Karpas-422 (cell line): ENCODE measurements around the gene NETO2. TPM values are rescaled to one million over a fixed set of nuclear protein-coding genes. Genes with fewer than 3 reads are reported as not detected.

Experiments used
- DNase-seq: peaks from one replicate; pipeline ENCODE4 v3.0.0-alpha.2; 2015
- H2AFZ ChIP-seq: fragments of 200-600 bp; sonication (generic); 2 replicates; pipeline ENCODE4 v1.6.1; 2014; ENCODE audit warnings: antibody characterized with exemption, low read length, mixed read lengths
- H3K27ac ChIP-seq: fragments of 200-600 bp; sonication (generic); 2 replicates; pipeline ENCODE4 v1.5.1; 2014; ENCODE audit warnings: mild to moderate bottlenecking, low read length, moderate library complexity
- H3K27me3 ChIP-seq: fragments of 200-600 bp; sonication (generic); 2 replicates; pipeline ENCODE4 v1.6.1; 2014; ENCODE audit warnings: low read length, mixed read lengths
- H3K36me3 ChIP-seq: fragments of 200-600 bp; sonication (generic); 2 replicates; pipeline ENCODE4 v1.6.1; 2014; ENCODE audit warnings: low read length, mixed read lengths; ENCODE audit not compliant: insufficient read depth
- H3K4me1 ChIP-seq: fragments of 200-600 bp; sonication (generic); 2 replicates; pipeline ENCODE4 v1.6.1; 2014; ENCODE audit warnings: mild to moderate bottlenecking, low read length, mixed read lengths
- H3K4me2 ChIP-seq: fragments of 200-600 bp; sonication (generic); 2 replicates; pipeline ENCODE4 v1.6.1; 2014; ENCODE audit warnings: low read length, low read depth, mild to moderate bottlenecking; ENCODE audit not compliant: poor library complexity, severe bottlenecking
- H3K4me3 ChIP-seq: fragments of 200-600 bp; sonication (generic); 2 replicates; pipeline ENCODE4 v1.5.1; 2014; ENCODE audit warnings: mild to moderate bottlenecking, antibody characterized with exemption, low read length, mixed read lengths
- H3K79me2 ChIP-seq: fragments of 200-600 bp; sonication (generic); 2 replicates; pipeline ENCODE4 v1.6.1; 2014; ENCODE audit warnings: mild to moderate bottlenecking, low read length, mixed read lengths
- H3K9ac ChIP-seq: fragments of 200-600 bp; sonication (generic); 2 replicates; pipeline ENCODE4 v1.6.0; 2014; ENCODE audit warnings: low read length
- H3K9me2 ChIP-seq: fragments of 200-600 bp; sonication (generic), shearing (Covaris generic); replicated peaks from 2 replicates; pipeline ENCODE4 v1.6.0; 2014; ENCODE audit warnings: mild to moderate bottlenecking, low read length, moderate library complexity; ENCODE audit not compliant: insufficient read depth
- H3K9me3 ChIP-seq: fragments of 300-700, 200-600 bp; sonication (generic); 2 replicates; pipeline ENCODE4 v1.6.1; 2014; ENCODE audit warnings: low read length, mixed read lengths
- H4K20me1 ChIP-seq: fragments of 200-600 bp; sonication (generic); 2 replicates; pipeline ENCODE4 v1.6.1; 2014; ENCODE audit warnings: mild to moderate bottlenecking, antibody characterized with exemption, low read length, low read depth; ENCODE audit not compliant: insufficient read depth
- total RNA-seq: library from RNA; depleted of rRNA; stranded (reverse); fragments of >200 nt; shearing (Covaris generic); gene quantifications from 2 replicates; pipeline ENCODE4 v1.2.3, GENCODE V29; 2014; ENCODE audit warnings: low replicate concordance

Gene NETO2
- total RNA-seq, 1 experiment from 2014 or later, result 83.9 TPM

DNA sequence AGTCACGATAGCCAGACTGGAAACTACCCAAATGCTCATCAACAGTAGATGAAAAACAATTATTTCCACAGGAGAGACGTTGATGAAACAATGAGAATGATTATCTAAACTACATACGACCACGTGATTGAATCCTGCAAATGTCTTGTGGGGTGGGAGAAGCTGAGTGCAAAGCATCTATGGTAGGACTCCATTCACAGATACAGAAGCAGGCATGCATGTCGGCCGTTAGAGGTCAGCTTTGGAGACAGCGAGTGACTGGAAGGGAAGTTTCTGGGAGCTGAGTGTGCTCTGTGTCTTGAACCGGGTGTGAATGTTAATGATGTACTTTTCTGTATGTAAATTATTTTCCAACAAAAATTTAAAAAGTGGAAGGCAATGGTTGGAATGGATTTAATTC lies 98.7 kb downstream of the NETO2 start:
- Histone ChIP-seq H3K9me2 (no peaks in the 10 kb centered on the region), H3K27ac (no peak overlapping the region), H4K20me1 (no peaks in the 10 kb centered on the region), H2AFZ (no peak overlapping the region; the same call in 1 of the 2 replicates), H3K9ac (no peak overlapping the region), H3K36me3 (no peaks in the 10 kb centered on the region), H3K79me2 (no peaks in the 10 kb centered on the region), H3K4me2 (no peak overlapping the region), H3K4me1 (peaks cover 15% of the 10 kb centered on the region), H3K9me3 (no peaks in the 10 kb centered on the region), H3K4me3 (no peak overlapping the region), H3K27me3 (no peaks in the 10 kb centered on the region)
- no peak for DNase-seq

DNA sequence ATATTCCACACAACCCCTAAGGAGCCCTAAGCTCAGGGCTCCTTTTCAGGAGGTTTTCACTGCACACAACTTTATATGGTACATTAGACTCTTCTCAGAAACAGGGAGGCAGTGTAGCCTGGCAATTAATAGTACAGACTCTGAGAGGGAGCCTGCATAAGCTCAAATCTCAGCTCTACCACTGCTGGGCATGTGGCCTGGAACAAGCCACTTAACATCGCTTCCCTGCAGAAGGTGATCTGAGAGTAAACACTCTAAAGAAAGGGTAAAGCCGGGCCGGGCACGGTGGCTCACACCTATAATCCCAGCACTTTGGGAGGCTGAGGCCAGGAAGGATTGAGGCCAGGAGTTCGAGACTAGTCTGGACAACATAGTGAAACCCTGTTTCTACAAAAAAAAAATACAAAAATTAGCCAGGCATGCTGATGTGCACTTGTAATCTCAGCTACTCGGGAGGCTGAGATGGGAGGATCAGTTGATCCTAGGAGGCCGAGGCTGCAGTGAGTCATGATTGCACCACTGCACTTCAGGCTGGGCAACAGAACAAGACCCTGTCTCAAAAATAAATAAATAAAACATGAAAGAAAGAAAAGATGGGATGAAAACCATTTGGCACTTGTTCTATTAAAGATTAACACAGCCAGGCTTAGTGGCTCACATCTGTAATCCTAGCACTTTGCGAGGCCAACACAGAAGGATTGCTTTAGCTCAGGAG lies 99.6 kb downstream of the NETO2 start:
- H3K9me3 ChIP-seq, result no peaks in the 10 kb centered on the region
- peaks cover 15% of the 10 kb centered on the region for H3K4me1 ChIP-seq
- H3K27me3 ChIP-seq, result no peaks in the 10 kb centered on the region
- no peaks in the 10 kb centered on the region for H3K79me2 ChIP-seq
- no peak overlapping the region for H2AFZ ChIP-seq
- H3K4me3 ChIP-seq, result no peak overlapping the region
- H3K4me2 ChIP-seq, result no peak overlapping the region
- no peak overlapping the region for H3K9ac ChIP-seq
- H4K20me1 ChIP-seq, result no peaks in the 10 kb centered on the region
- no peaks in the 10 kb centered on the region for H3K9me2 ChIP-seq
- no peak overlapping the region for H3K27ac ChIP-seq
- no peaks in the 10 kb centered on the region for H3K36me3 ChIP-seq
- no peak for DNase-seq

DNA sequence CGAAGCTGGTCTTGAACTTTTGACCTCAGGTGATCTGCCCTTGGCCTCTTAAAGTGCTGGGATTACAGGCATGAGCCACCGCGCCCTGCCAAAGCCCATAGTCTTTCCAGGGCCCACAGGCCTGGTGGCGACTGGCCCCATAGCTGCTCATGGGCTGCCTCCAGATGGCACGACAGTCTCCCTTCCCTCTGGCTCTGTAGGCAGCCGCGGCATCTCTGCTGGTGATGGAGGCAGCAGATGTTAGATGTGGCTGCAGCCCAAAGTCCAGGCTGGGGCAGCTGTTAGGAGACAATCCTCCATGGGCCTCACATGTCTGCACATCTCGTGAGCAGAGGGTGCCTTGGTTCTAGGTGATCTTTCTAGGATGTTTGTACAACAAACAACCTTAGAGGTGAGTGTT lies 100.5 kb downstream of the NETO2 start:
- Histone ChIP-seq H3K4me1 (peaks cover 16% of the 10 kb centered on the region), H2AFZ (no peak overlapping the region), H3K4me2 (no peak overlapping the region), H3K9me2 (no peaks in the 10 kb centered on the region), H3K4me3 (no peak overlapping the region), H3K27ac (no peak overlapping the region), H3K79me2 (no peaks in the 10 kb centered on the region), H3K9me3 (no peaks in the 10 kb centered on the region), H3K36me3 (no peaks in the 10 kb centered on the region), H3K27me3 (no peaks in the 10 kb centered on the region), H3K9ac (no peak overlapping the region), H4K20me1 (no peaks in the 10 kb centered on the region)
- no peak for DNase-seq

DNA sequence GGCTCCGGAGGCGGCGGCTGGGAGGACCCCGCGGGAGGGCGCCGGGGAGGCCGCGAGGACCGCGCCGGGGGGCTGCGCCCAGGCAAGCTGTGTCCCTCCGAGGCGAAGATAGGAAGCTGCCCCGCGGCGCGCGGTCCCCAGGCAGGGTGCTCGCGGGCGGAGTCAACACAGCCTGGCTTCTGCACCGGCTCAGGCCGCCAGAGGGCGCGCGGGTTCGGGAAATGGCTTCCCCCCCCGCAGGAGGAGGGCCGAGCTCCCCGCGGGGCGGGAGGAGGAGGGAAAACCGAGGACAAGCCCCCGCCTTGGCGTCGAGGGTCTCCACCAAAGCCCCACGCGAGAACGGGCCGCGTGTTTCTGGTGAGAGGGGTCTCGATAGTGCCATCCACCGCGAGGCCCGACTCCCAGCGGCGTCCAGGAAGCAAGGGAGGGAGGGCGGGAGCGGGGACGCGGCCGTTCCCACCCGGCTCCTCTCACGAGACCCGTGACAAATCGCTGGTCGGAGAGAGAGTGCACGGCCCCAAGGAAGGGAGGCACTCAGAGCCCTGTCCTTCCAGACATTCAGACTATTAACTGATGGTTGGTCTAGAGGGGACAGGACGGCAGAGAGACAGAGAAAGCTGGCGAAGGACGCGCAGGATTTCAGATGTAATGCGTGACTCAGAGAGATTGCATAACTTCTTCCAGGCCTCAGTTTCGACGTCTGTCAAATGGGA lies 105.8 kb downstream of the NETO2 start:
- no peaks in the 10 kb centered on the region for H4K20me1 ChIP-seq
- no peaks in the 10 kb centered on the region for H3K36me3 ChIP-seq
- peaks cover 16% of the 10 kb centered on the region for H3K4me1 ChIP-seq
- peak overlapping the region; percentile 70 for H3K9ac ChIP-seq
- H3K27ac ChIP-seq, result no peak overlapping the region
- H3K27me3 ChIP-seq, result no peaks in the 10 kb centered on the region
- H3K9me2 ChIP-seq, result no peaks in the 10 kb centered on the region
- H3K4me3 ChIP-seq, result peak overlapping the region; percentile 74
- H3K79me2 ChIP-seq, result no peaks in the 10 kb centered on the region
- DNase-seq, result peak; percentile 92
- peak overlapping the region; percentile 89 for H3K4me2 ChIP-seq
- no peaks in the 10 kb centered on the region for H3K9me3 ChIP-seq
- peak overlapping the region; percentile 95 for H2AFZ ChIP-seq

DNA sequence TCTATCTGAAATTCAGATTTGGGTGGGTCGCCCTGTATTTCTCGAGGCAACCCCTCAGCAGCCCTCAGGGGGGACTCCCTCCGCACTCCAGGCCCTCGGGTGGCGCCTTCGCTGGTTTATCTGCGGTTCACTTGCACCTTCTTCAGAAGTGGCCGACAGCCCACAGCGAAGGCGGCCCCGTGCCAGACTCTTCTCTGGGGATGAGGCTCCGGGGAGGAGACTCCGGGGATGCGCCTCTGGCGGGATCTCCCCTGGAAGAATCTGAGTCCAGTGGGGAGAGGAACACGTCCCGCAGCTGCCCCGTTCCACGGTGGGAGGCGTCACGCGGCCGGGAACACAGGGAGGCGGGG lies 106.4 kb downstream of the NETO2 start:
- H3K9ac ChIP-seq, result peak overlapping the region; percentile 70
- no peaks in the 10 kb centered on the region for H3K79me2 ChIP-seq
- no peaks in the 10 kb centered on the region for H3K36me3 ChIP-seq
- H3K9me2 ChIP-seq, result no peaks in the 10 kb centered on the region
- peak overlapping the region; percentile 95 for H2AFZ ChIP-seq
- peaks cover 16% of the 10 kb centered on the region for H3K4me1 ChIP-seq
- peak overlapping the region; percentile 74 for H3K4me3 ChIP-seq
- no peaks in the 10 kb centered on the region for H3K27me3 ChIP-seq
- no peaks in the 10 kb centered on the region for H4K20me1 ChIP-seq
- H3K4me2 ChIP-seq, result peak overlapping the region; percentile 89
- DNase-seq, result no peak
- H3K27ac ChIP-seq, result no peak overlapping the region
- no peaks in the 10 kb centered on the region for H3K9me3 ChIP-seq

DNA sequence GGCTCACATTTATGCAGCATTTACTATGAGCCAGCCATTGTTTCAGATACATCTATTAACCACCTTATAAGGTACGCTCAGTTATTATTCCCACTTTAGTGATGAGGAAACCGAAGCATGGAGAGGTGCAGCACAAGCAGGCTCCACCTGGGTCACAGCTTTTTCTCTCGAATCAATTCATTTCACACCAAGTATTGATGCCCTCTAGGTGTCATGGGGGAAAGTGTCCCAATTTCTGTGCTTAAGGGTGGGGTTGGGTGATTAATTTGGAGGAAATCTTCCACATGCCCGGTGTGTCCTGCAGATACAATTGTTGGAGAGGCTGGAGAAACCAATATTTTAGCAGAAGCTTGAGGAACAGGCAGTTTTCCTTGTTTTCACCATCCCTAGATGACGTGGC lies 107.5 kb downstream of the NETO2 start:
- no peaks in the 10 kb centered on the region for H3K79me2 ChIP-seq
- no peak overlapping the region for H3K4me2 ChIP-seq
- H3K27ac ChIP-seq, result no peak overlapping the region
- H3K4me1 ChIP-seq, result peaks cover 16% of the 10 kb centered on the region
- no peaks in the 10 kb centered on the region for H3K27me3 ChIP-seq
- H3K4me3 ChIP-seq, result no peak overlapping the region
- H3K9me2 ChIP-seq, result no peaks in the 10 kb centered on the region
- no peaks in the 10 kb centered on the region for H4K20me1 ChIP-seq
- no peak overlapping the region for H3K9ac ChIP-seq
- no peak overlapping the region for H2AFZ ChIP-seq
- H3K9me3 ChIP-seq, result no peaks in the 10 kb centered on the region
- no peaks in the 10 kb centered on the region for H3K36me3 ChIP-seq
- DNase-seq, result no peak

DNA sequence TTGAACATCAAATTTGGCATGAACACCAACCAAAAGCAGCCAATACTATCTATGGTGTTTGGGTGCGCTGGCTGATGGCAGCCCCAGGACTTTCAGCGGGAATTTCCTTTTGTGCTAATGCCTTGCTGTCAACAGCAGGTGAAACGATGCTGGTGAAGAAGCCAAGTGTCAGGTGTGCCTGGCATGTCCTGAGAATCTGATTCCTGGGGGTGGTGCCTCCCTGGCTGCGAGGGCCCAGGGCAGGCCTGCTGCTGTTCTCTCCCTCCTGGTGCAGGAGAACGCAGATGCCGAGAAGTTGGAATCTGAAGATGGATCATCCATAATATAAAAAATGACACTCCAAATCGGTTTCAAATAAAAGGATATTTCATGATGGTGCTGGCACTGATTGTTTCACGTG lies 108.3 kb downstream of the NETO2 start:
- Histone ChIP-seq H3K9ac (no peak overlapping the region), H2AFZ (no peak overlapping the region), H3K27me3 (no peaks in the 10 kb centered on the region), H3K4me3 (no peak overlapping the region), H3K36me3 (no peaks in the 10 kb centered on the region), H3K9me2 (no peaks in the 10 kb centered on the region), H3K4me2 (no peak overlapping the region), H3K79me2 (no peaks in the 10 kb centered on the region), H3K4me1 (peaks cover 16% of the 10 kb centered on the region), H3K9me3 (no peaks in the 10 kb centered on the region), H4K20me1 (no peaks in the 10 kb centered on the region), H3K27ac (no peak overlapping the region)
- no peak for DNase-seq

DNA sequence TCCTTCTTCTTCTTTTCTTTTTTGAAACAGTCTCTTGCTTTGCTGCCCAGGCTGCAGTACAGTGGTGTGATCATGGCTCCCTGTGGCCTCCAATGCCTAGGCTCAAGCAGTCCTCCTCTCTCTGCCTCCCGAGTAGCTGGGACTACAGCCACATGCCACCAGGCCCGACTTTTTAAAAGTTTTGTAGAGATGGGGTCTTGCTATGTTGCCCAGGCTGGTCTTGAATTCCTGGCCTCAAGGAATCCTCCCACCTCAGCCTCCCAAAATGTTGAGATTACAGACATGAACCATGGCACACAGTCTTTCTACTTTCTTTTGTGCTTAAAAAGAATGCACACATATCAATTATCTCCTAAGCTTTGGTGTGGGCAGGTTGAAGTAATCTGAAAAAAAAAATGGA lies 109.3 kb downstream of the NETO2 start:
- Histone ChIP-seq H3K9me2 (no peaks in the 10 kb centered on the region), H3K9me3 (no peaks in the 10 kb centered on the region), H2AFZ (no peak overlapping the region), H3K4me1 (peaks cover 16% of the 10 kb centered on the region), H3K27ac (no peak overlapping the region), H3K27me3 (no peaks in the 10 kb centered on the region), H3K4me3 (no peak overlapping the region), H3K79me2 (no peaks in the 10 kb centered on the region), H3K9ac (no peak overlapping the region), H3K36me3 (no peaks in the 10 kb centered on the region), H4K20me1 (no peaks in the 10 kb centered on the region), H3K4me2 (no peak overlapping the region)
- no peak for DNase-seq
